Esophagus muscularis mucosa (tissue), 3 donors: ENCODE measurements around the gene PCSK6.

Experiments used
- POLR2A ChIP-seq: fragments of 450-650 bp; IDR thresholded peaks from one replicate; pipeline ENCODE4 v1.6.1; 2017; ENCODE audit warnings: antibody characterized with exemption, moderate library complexity, mild to moderate bottlenecking, low read depth
- TF ChIP-seq, protein P1 (sequence below), 3 experiments: fragments of 200-600 bp in 2 of 3; fragments of 450-650 bp in 1 of 3; sonication (generic) in 2 of 3; IDR thresholded peaks; one replicate each; pipeline ENCODE4 v1.5.1; 2017 to 2019; ENCODE audit warnings: antibody characterized with exemption in 3 of 3, mild to moderate bottlenecking in 2 of 3, moderate library complexity in 1 of 3

DNA sequence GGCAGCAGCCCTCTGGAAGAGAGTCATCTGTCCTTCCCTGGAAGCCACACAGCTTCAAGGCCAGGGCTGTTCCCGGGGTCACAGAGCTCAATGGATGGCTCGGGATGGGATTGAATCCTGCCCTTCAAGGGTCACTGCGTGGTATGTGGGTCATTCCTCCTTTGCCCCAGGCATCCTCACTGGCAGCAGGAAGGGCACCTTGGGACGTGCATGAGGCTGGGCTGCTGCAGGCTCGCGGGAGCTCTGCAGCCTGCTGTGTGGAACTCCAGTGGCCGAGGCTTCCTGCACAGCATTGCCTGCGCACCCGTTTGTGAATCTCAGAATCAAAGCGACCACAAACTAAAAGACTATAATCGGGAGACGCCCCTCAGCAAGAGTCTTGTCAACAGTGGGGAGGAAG, 60.7 kb downstream of the PCSK6 start:
- TF ChIP-seq, protein P1, sequence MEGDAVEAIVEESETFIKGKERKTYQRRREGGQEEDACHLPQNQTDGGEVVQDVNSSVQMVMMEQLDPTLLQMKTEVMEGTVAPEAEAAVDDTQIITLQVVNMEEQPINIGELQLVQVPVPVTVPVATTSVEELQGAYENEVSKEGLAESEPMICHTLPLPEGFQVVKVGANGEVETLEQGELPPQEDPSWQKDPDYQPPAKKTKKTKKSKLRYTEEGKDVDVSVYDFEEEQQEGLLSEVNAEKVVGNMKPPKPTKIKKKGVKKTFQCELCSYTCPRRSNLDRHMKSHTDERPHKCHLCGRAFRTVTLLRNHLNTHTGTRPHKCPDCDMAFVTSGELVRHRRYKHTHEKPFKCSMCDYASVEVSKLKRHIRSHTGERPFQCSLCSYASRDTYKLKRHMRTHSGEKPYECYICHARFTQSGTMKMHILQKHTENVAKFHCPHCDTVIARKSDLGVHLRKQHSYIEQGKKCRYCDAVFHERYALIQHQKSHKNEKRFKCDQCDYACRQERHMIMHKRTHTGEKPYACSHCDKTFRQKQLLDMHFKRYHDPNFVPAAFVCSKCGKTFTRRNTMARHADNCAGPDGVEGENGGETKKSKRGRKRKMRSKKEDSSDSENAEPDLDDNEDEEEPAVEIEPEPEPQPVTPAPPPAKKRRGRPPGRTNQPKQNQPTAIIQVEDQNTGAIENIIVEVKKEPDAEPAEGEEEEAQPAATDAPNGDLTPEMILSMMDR (IDR thresholded peaks at IDR 0.05): no peak
- no peak for TF ChIP-seq POLR2A
